HG03575 (cell line): ENCODE measurements around the gene GREB1.

Experiments used
- ATAC-seq: cut with Tn5 transposase; IDR thresholded peaks from one replicate; pipeline ENCODE4 v1.9.1; 2021; ENCODE audit not compliant: unreplicated experiment, insufficient number of reproducible peaks, low FRiP score; ENCODE audit errors: extremely low read depth

Gene GREB1

DNA sequence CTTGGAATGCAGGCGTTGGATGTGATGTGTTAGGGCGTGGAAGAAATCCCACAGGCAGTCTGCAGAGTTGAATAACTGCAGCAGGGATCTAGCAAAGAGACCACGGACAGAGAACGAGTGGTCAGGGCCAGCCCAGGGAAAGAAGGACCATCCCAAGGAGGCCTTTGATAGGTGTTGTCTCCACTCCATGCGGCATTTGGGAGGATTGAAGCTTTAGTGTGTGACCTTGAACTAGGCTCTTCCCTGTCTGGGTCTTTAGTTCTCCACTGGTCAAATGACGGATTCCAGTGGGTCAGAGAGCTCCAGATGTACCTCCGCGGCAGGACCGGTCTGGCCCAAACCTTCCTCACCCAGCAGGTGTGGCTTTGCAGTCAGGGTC, 18.4 kb downstream of the GREB1 start:
- no peak for ATAC-seq

- no peak for ATAC-seq
Observed at GRCh38 chr2:11553661-11554398, 20.0 kb downstream of the GREB1 start.

DNA sequence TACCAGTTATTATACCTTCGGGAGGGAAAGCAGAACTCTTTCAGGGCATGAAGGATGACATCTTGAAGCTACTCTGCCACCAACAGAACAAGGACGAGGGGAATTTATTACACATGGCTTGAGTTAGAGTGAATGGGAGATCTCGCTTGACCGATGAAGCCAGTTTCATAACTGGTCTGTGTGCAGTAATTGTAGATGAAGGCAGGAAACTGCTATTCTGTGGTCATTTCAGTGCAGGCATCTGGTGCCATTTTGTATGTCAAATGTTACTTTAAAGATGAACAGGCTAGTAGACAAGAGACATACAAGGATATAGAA, 20.5 kb downstream of the GREB1 start:
- no peak for ATAC-seq

- no peak for ATAC-seq
Observed at GRCh38 chr2:11556101-11556806, 22.4 kb downstream of the GREB1 start.

- ATAC-seq, result no peak
Observed at GRCh38 chr2:11558214-11558886, 24.5 kb downstream of the GREB1 start.

DNA sequence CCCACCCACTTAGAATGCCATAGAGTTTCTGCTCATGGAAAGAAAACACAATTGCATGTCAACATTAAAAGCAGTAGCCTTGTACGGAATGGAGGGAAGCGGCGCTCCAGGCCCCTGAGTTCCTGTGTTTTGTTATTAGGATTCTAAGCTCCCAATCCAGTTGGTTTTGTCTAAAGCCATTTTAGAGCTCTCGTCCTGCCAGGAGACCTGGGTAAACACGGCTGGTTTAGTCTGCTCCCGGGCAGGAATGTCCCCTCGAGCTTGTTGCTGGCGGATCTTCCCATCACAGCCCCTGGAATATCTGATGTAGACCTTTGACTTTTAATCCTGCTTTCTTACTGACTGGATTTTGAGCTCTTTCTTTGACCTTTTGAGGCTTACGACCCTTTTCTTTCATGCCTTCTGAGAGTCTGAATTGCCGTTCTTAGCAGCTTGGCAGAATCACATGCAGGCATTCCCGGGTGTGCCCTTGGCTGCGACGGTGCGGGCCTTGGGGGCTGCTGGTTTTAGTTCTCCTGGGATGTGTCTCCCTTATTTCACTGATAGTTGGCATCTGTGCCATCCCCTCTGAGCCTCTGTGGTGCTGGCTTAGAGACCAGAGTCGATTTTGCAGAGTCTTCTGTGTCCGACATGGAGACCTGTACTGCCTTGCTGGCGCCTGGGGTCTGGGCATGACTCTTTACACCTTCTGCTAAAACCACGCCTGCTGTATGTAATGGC, 25.4 kb downstream of the GREB1 start:
- no peak for ATAC-seq

DNA sequence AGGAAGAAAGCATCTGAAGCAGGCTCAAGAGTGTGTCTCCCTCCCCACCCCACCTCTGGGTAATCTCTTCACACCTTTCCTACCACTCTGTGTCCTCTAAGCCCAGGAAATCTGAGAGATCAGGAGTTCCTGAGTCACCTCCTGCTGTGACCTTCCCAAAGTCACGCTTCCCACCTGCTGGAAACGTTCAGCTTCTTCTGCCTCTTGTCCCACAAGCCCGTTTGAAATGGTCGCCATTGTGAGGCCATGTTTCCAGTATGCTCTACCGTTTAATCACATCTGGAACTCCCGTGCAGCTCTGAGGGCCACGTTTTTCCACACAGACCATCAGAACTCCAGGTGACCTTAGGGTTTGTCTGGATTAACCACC, 25.9 kb downstream of the GREB1 start:
- ATAC-seq, result no peak

GRCh38 chr2:11560806-11561205, 27.0 kb downstream of the GREB1 start:
- ATAC-seq, result no peak

DNA sequence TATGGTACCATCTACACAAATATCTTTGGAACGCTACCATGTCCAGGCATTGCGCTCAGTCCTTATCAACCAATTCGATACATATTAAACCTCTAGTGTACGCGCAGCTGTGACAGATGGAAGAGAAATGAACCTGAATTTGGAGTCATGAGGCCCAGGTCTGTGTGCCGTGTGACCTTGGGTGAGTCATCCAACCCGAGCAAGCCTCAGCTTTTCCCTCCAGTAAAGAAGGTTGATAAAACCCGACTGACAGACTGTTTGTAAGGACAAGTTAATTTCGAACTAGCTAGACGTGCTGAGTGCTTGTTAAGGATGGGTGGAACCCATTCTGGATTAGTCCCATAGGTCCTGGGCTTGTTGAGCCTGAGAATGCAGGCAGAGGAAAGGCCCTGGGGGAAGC, 28.2 kb downstream of the GREB1 start:
- no peak for ATAC-seq

DNA sequence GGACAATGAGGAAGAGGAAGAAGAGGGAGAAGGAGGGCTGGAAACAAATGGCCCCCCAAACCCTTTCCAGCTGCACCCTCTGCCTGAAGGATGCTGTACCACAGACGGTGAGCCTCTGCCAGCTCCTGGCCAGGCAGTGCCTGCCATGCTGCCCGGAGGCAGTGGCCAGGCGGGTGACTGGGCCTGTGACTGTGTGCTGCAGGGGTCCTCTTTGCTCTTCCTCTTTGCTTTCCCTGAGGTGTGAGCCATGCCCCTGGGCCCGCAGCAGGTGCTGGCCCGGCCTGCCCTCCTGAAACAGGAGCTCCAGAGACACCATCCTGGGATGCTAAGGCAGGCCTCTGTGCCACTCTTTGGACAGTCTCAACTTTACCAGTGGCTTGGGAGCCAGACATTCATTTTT, 28.6 kb downstream of the GREB1 start:
- no peak for ATAC-seq

- ATAC-seq, result no peak
Observed at GRCh38 chr2:11563784-11564666, 30.2 kb downstream of the GREB1 start.

GRCh38 chr2:11564816-11565567, 31.1 kb downstream of the GREB1 start:
- ATAC-seq, result no peak

GRCh38 chr2:11566383-11566782, 32.5 kb downstream of the GREB1 start:
- ATAC-seq, result no peak

GRCh38 chr2:11567631-11568031, 33.8 kb downstream of the GREB1 start:
- ATAC-seq, result no peak

DNA sequence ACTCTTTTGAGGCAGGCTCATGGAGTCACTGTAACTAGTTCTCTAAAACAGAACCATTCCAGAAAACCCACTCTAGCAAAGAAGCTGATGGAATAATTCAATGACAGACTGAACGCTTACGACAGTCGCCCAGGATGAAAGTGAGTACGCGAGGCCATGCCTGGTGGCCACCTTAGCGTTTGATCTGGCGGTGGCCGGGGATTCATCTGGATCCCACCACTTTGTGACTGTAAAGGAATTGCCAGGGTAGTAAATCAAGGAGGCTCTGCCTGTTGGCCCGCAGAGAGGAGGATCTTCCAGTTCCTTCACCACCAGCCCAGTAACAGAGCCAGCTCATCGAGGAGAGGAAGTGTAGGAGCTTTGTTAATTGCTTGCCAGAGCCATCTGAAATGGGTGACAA, 34.6 kb downstream of the GREB1 start:
- no peak for ATAC-seq

- ATAC-seq, result no peak
Observed at GRCh38 chr2:11569636-11570035, 35.8 kb downstream of the GREB1 start.

GRCh38 chr2:11571170-11571569, 37.3 kb downstream of the GREB1 start:
- no peak for ATAC-seq

DNA sequence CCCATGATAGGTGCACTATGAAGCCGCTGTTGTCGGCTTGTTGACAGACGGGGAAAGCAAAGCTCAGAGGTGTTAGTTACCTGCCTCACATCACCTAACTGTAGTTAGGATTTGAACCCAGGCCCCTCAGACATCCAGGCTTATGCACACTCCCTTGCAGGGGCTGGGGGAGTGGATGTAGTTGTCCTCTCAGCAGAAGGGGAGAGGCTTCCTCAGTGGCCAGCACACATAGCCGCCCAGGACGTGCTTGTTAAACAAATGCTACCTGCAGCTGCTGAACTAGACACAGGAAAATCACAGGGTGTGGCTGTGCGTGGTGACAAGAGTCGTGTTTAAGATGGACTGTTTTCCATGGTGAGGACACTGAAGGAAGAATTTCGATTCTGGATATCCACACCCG, 39.2 kb downstream of the GREB1 start:
- ATAC-seq, result no peak
